NK-92 treated with Interleukin-12 subunit alpha and Interleukin-12 subunit beta, amount 100 ng/mL, for 24 hours (cell line): ENCODE results near the gene IFT43.

Experiments used
- DNase-seq: peaks from one replicate; lab custom pipeline; 2025; lab: John Stamatoyannopoulos, UW

The IFT43 gene

DNA sequence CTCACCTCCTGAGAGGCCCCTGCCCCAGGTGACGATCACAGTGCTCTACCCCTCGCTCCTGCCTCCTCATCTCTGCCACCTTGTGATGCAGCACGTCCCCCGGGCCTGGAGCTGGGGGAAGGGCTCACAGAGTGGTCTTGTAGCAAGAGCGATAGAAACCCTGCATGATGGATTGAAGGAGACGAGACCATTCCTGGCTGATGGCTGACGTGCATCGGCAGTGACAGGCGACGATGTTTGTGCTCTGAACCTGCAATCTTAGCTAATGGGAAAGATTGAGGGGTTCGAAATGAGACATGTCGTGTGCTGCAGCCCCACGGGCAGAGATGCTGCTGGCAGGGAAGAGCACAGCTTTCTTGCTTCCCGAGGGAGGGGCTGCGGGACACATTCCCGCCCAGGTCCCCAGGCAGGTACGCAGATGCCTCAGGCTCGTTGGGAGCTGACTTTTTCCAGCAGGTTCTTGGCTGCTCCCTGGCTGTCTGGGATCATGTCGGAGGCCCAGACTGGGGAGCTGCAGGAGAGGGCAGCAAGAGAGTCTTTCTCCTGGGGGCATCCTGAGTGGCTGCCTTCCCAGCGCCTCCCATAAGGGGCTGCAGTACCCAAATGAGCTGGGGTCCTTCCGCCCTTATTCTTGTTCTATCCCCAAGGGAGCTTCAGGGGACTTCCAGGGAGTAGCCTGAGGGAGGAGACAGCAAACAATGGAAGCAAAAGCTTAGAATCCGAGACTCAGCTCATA is 127.5 kb downstream of the IFT43 start:
- no peak for DNase-seq

DNA sequence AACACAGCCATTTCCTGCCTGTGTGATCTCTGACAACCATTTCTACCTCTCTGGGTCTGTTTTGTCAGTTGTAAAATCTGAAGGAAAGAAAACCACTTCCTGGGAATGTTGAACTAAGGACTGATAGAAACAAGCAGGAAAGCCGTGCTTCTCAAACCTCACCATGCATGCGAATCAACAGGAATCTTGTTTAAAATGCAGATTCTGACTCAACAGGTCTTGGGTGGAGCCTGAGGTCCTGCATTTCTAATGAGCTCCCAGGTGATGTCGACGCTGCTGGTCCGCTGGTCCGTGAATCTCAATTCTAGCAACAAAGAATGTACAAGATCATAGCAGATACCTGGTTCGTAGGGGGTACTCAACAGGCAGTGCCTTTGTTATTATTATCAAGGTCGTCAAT is 128.1 kb downstream of the IFT43 start:
- DNase-seq: no peak

DNA sequence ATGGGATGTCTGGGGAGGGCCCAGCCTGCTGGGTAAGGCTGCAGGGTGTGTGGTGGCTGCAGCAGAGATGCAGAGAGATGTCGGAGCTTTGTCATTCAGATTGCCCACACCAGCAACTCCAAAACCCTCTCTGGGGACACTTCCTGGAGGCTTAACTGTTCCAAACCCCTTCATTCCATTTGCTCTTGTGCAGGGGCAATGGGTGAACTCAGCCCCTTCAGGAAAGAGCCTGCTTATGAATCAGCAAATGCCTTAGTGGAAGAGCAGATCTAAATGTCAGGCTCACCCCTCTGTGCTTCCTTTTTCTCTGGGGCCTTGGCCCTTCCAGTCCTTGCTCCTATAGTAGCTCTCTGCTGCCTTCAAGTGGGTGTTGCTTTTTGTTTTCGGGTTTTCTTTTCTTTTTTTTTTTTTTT is 129.5 kb downstream of the IFT43 start:
- DNase-seq: no peak

DNA sequence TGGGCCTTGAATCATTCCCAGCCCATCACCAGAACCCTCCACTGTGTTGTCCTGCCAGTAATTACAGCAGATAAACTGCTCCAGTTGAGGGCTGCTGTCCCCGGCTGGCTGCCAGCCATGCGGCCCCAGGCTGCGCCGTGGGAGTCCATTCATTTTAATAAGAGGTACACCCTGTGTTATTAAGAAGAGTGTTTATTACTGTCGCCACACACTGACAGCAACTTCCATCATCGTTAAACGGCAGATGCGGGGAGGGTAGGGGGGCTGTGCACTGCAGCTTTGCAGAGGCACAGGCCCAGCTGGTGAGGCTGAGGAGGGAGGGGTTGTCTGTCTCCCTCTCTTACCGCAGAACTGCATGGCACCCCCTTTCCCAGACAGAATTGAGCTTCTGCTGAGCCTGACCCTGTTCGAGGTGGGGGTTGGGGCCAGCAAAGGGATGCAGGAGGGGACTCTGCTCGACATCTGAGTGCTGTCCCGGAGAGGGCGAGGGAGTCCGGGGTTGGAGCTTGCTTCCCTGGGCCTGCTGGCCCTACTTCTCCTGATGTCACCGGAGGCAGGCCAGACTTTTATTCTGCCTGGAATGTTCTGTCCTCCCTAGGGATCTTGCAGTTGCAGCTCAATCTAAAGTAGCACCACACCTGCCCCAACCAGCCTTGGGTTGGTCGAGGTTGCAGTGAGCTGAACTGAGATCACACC is 132.4 kb downstream of the IFT43 start:
- no peak for DNase-seq

DNA sequence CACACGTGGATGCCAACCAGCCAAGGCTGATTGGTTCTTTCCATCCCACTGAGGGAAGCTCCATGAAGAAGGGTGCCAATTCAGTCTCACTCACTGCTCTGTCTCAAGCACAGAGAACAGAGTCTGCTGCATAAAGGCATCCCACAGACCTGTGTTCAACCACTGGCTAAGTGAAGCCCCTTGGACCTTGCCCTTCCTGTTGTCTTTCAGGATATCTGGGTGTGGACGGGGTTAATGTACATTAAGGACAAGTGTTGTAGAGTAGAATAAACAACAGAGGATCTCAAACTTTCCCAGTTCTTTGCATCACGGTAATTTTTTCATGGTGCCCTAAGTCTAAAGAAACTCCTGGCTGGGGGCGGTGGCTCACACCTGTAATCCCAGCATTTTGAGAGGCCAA is 133.0 kb downstream of the IFT43 start:
- DNase-seq: no peak

DNA sequence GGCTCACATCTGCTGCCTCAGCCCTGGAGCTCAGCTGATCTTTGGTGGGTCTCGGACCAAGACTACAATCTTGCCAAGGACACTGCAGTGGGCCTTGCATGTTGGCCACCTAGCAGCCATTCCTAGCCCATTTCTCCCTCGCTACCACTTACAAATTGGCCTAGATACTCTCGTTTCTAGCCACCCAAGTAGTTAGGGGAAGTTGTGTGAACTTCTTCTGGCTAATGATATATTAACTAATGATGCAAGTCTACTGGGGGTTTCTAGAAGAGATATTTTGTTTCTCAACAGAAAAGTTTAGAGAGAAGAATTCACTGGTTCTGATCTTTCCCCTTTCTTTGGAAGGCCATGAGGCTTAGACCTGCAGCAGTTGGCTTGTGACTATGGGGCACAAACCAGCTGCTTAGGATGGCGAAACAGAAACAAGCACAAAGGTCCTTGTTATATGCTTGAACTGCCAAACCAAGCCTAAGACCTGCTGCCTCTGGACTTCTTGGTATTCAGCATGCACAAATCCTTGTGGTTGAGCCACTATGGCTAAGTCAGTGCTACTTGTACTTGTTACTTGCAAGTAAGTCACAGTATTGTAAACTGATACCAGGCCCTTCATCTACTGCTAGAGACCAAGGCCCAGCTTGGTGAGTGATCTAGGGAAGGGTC is 135.7 kb downstream of the IFT43 start:
- no peak for DNase-seq

DNA sequence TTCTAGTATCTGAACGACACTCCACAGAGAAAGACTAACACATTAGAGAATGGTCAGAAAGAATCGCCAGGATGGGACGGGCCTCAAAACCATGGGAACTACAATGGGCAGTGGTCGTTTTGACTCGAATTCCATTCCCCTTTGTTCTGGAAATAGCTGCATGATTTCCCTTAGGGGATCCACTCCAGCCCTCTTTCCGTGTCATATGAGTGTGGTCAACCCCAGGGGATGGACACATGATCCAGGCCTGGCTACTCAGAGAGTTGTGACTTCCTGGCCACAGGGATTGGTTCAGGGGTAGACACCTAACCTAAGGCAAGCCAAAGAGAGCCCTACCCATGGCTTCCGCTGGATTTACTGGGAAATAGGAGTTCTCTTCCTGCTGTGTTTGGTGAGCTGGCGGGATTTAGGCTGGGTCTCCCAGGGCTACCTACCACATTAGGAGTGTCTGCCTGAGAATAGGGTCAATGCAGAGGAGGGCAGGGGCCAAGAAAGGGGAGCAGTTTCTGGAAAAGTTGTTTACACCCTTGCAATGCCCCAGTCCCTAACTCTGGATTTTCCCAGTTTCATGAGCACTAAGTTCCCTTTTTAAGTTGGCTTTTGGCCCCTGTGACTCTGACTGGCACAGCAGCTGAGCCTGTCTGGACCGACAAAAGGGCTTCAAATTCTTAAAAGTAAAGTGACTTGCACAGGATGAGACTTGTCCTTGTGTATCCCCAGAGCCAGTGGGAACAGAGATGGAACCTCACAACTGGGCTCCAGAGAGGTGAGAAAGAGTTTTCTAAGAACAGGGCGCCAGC is 138.1 kb downstream of the IFT43 start:
- no peak for DNase-seq

DNA sequence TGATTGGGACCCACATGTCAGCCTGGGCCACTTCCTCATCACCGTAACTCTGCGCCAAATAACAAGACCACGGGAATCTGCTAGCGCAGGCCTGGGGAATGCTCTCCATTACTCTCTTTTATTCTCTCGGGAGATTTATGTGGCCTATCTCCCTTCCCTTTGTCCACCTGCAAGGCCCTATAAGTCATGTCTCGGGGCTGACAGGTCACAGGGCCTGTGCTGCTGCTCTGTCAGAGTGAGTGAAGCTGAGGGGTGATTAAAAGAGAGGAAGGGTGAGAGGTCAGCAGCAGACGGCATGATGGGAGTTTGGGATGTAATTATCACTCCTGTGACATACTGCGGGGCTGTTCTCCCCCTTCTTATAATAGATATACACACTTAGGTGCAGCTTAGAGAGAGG is 139.9 kb downstream of the IFT43 start:
- DNase-seq: no peak

DNA sequence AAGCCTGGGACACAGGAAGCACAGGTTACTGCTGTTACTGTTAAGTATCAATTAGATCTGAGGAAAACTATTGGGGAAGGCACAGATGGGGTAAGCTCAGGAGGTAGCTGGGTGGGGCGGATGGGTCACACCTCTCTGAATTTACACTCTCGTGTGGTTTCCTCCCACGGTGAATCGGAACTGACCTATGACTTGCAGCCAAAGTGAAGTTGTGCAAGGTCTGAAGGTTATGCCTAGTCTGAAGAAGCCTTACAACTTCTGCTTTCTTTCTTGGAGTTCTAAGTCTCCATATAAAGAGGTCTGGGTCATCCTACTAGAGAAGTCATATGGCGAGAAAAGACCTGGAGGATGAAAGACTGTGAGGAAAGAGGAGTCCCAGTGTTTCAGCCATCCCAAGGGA is 140.5 kb downstream of the IFT43 start:
- no peak for DNase-seq

DNA sequence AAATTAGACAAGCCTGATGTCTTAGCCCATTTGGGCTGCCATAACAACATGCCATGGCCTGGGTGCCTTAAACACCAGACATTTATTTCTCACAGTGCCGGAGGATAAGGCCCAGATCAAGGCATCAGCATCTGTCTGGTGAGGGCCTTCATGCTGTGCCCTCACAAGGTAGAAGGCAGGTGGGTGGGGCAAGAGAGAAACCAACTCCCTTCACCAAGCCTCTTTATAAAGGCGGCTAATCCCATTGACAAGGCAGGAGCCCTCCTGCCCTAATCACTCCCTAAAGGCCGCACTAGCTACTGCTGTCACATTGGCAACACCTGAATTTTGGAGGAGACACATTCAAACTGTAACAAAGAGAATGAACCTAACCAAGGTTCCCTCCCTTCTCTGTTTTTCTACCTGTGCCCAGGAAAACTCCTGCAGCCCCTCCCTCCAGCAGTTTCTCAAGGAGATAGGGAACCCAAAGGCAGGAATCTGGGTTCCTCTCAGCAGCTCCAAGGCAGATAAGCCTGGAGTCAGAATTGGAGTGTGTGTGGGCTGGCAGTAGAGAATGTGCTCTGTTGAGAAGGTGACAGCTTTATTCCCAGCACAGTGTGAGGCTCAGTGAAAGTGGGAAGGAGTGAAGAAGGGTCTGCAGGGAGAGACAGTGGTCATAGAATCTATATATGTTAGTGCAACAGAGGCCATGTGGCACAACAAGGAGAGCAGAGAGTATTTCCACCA is 144.5 kb downstream of the IFT43 start:
- DNase-seq: no peak

DNA sequence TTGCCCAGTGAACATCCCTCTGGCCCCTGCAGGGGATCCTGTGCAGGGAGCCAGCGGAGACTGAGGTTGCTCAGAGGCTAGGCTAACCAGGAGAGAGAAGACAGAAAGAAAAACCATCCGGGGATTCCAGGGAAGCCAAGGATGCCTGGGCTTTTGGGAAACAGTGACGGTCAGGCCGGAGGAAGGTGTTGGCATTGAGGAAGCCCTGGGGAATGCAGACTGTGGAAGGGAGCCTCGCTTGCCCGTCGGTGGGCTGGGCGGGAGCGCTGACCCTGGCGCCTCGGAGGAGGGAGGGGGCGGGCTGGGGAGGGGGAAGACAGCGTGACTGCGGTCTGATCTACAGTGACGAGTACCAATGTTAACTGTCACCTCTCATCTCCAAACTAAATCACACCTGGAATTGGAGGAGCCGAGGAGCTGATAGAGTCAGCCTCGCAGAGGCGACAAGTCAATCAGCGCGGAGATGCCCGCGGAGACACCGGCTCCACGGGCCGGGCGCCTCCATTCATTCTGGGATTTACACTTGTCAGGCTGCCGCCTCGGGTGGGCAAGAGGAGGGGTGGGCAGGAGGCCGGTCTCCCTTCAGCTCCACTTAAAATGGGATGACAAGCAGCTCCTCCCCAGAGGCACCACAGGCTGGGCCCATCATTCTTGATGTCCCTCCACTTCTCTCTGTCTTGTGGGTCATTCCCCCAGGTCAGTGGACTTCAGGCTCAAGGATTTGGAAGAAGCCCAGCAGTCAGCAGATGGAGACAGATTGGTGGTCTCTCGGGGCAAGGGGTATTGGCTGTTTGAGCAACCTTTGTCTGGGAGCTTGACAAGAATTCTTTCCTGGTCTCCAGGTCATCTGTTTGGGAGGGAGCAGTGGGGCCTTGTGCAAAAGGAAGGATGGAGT is 145.8 kb downstream of the IFT43 start:
- DNase-seq: no peak

DNA sequence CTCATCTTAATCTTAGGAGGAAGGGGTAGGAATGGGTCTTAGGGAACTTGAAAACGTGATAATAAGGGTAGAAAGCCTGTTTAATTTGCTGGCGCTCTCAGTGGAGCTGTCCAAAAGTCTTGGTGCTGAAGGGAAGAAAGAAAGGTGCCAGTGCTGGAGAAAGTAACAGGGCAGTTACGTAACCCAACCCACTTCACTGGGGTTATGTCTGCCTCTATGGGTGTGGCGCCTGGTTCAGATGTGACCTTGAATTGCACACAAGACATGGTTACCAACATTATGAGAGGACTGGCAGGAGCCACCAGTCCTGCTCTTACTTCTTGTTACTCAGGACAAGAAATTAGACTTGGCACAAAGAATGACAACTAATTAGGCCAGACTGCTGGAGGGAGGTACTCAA is 147.5 kb downstream of the IFT43 start:
- no peak for DNase-seq
